Spinal cord (tissue), 10 donors: Measurements from ENCODE around the gene EFCAB6. TPM values are rescaled to one million over a fixed set of nuclear protein-coding genes. Genes with fewer than 3 reads are reported as not detected.
A peak's percentile ranks its signal among the peaks of the same experiment; 100 is the strongest.

Experiments used
- DNase-seq, 6 donors: peaks; one replicate each; pipeline versions ENCODE4 v3.0.0 to v3.0.0-alpha.2; 2013 to 2015; ENCODE audit warnings: low spot score in 6 of 6, low read depth in 4 of 6
- H3K27ac ChIP-seq: one replicate; pipeline ENCODE4 v1.5.1; 2013; ENCODE audit warnings: low read depth, low read length, control low read depth
- H3K27me3 ChIP-seq: one replicate; pipeline ENCODE4 v1.6.1; 2013; ENCODE audit warnings: low read length; ENCODE audit not compliant: control insufficient read depth, insufficient read depth
- H3K36me3 ChIP-seq: one replicate; pipeline ENCODE4 v1.6.1; 2013; ENCODE audit warnings: low read length; ENCODE audit not compliant: control insufficient read depth, insufficient read depth
- H3K4me1 ChIP-seq: one replicate; pipeline ENCODE4 v1.6.1; 2013; ENCODE audit warnings: low read length; ENCODE audit not compliant: control insufficient read depth, insufficient read depth
- H3K4me3 ChIP-seq: one replicate; pipeline ENCODE4 v1.5.1; 2013; ENCODE audit warnings: low read depth, low read length, control low read depth
- H3K9me3 ChIP-seq: one replicate; pipeline ENCODE4 v1.6.1; 2013; ENCODE audit warnings: low read length; ENCODE audit not compliant: control insufficient read depth, insufficient read depth
- WGBS: methylation state at CpG from one replicate; pipeline ENCODE4 v1.1.5; 2013; ENCODE audit warnings: missing lambda C conversion rate; ENCODE audit not compliant: insufficient coverage; 5-methylcytosine and 5-hydroxymethylcytosine counted together
- polyA plus RNA-seq, 2 donors: library from polyadenylated mRNA; unstranded; fragments of 120-200 nt; gene quantifications; one replicate each; pipeline ENCODE4 v1.2.1, GENCODE V29; 2013; ENCODE audit not compliant: insufficient read length in 2 of 2
- small RNA-seq: library from RNA; depleted of rRNA; stranded (forward); fragments of <200 nt; gene quantifications from one replicate; pipeline ENCODE3, GENCODE V24; 2014; ENCODE audit warnings: low replicate concordance
- total RNA-seq, 2 donors: library from RNA; depleted of rRNA in 1 of 2; stranded (reverse); fragments of 120-200 nt in 1 of 2; fragments of >200 nt in 1 of 2; gene quantifications; one replicate each; pipeline versions ENCODE4 v1.2.3 to v1.2.4, GENCODE V29; 2013 to 2014
- donor health status: healthy.

Gene EFCAB6
- total and polyA plus RNA-seq, 4 donors = 2.8 to 9.1 (median 4.5) TPM

DNA sequence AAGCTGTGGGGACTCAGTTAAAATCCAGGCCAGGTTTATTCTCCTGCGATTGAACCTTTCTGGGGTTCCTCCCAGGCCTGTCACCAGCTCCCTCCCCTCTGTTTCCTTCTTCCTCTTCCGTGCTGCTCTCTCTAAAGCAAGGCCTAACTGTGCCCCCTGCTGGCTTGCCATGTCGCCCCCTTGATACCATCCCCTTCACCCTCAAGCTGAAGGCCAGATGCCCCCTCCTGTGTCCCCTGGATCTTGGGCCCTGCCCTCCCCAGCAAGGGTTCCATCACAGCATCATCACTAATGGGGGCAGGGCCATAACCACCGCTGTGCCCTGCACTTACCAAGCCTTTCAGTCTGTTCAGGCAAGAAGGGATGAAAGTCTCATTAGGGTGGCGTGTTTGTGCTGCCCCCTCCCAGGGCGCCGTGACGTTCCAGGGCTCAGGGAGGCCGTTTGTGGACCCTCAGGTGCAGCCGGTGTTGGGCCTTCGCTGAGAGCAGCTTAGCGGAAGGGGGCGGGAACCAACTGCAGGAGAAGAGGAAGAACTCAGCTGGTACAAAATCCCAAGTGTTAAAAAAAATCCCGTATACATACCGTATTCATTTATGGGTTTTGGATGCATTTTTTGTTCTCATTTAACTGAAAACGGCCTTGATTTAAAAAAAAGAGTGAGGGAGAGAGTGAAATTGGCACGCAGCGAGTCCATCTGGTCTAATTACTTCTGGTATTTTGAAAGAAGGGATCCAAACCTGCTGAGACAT, 330.4 kb downstream of the EFCAB6 start:
- peak in 3 of 6 donors; percentile 17 to 94 (median 68) for DNase-seq
- H3K36me3 ChIP-seq = peaks cover 9% of the 10 kb centered on the region
- no peaks in the 10 kb centered on the region for H3K27me3 ChIP-seq
- H3K27ac ChIP-seq = no peak overlapping the region
- H3K4me3 ChIP-seq = no peak overlapping the region
- H3K4me1 ChIP-seq = peaks cover 39% of the 10 kb centered on the region
- WGBS = 47% methylated on average over 10 of the region's 18 CpGs
- H3K9me3 ChIP-seq = no peaks in the 10 kb centered on the region

DNA sequence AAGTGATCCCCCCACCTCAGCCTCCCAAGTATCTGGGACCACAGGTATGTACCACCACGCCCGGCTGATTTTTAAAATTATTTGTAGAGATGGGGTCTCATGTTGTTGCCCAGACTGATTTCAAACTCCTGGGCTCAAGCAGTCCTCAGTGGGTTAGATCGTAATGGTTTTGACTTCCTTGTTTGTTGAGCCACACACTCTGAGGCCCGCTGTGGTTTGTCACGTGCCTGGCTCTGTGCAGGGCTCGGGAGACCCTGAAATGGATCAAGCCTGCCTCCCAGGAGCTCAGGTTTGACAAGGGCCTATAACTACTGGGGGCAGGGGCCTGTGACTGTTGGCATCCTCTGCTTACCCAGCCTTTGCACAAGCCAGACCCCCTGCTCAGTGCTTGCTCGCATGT, 332.1 kb downstream of the EFCAB6 start:
- peaks cover 28% of the 10 kb centered on the region for H3K4me1 ChIP-seq
- no peaks in the 10 kb centered on the region for H3K27me3 ChIP-seq
- H3K27ac ChIP-seq = no peak overlapping the region
- 65% methylated on average over 7 of the region's 7 CpGs for WGBS
- H3K4me3 ChIP-seq = no peak overlapping the region
- DNase-seq = no peak
- H3K36me3 ChIP-seq = peaks cover 9% of the 10 kb centered on the region
- no peaks in the 10 kb centered on the region for H3K9me3 ChIP-seq

DNA sequence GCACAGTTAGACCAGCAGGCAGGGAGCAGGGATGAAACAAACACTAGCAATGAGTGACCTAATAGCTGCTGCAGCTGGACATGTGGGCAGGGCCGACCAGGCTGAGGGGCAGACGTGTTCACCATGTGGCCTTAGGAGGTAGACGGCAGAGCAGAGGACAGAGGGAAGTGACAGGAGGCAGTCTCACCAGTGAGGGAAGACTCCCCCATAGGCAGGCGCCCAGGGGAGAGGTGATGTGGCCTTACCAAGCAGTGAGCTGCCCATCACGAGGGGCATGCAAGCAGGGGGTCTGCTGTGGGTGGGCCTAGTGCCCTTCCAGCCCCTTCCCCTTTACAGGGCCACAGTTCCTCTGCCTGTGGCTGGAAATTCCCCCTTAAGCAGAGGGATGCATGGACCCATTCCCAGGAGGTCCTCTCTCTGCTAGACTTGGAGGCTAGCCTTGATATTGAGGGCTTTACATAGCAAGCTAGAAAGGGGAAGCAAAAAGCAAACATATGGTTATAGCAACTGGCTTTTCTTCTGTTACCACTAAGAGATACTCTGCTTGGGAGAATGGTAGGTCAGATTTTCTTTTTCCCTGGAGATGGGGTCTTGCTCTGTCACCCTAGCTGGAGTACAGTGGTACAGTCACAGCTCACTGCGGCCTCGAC, 332.7 kb downstream of the EFCAB6 start:
- Histone ChIP-seq H3K9me3 (no peaks in the 10 kb centered on the region), H3K36me3 (peaks cover 9% of the 10 kb centered on the region), H3K4me3 (no peak overlapping the region), H3K4me1 (peaks cover 28% of the 10 kb centered on the region), H3K27me3 (no peaks in the 10 kb centered on the region), H3K27ac (no peak overlapping the region)
- 82% methylated on average over 4 of the region's 7 CpGs for WGBS
- DNase-seq = peak in 1 of 6 donors; percentile 60

Small RNAs within 50 kb of the gene (small RNA-seq; reads per million reads assigned to genes)
- not detected for gene HMGN2P9

Other genes with a start within 250 kb of the EFCAB6 start
- gene SULT4A1, start 50.2 kb upstream of the EFCAB6 start, total RNA-seq = 10 to 100 TPM; 15.7 to 66.8 TPM
- 10 to 100 TPM; 86.7 to 90.2 TPM for gene SULT4A1, start 50.2 kb upstream of the EFCAB6 start, polyA plus RNA-seq
- under 1 TPM; 0.10 to 0.22 TPM for gene PNPLA5, start 79.7 kb upstream of the EFCAB6 start, total RNA-seq
- gene PNPLA5, start 79.7 kb upstream of the EFCAB6 start, polyA plus RNA-seq = under 1 TPM; 0.30 to 0.87 TPM
- gene PNPLA3, start 111.5 kb upstream of the EFCAB6 start, total RNA-seq = 1 to 10 TPM; 2.6 to 7.2 TPM
- 10 to 100 TPM in 1 of 2 donors, 1 to 10 TPM in 1; 8.8 to 12.1 TPM for gene PNPLA3, start 111.5 kb upstream of the EFCAB6 start, polyA plus RNA-seq
- gene SAMM50, start 143.1 kb upstream of the EFCAB6 start, total RNA-seq = 10 to 100 TPM; 39.3 to 42.0 TPM
- gene SAMM50, start 143.1 kb upstream of the EFCAB6 start, polyA plus RNA-seq = 10 to 100 TPM; 64.6 to 70.1 TPM
- gene PARVB, start 212.0 kb upstream of the EFCAB6 start, total RNA-seq = 10 to 100 TPM in 1 of 2 donors, 1 to 10 TPM in 1; 9.7 to 19.8 TPM
- 10 to 100 TPM; 18.0 to 26.0 TPM for gene PARVB, start 212.0 kb upstream of the EFCAB6 start, polyA plus RNA-seq